ENCODE data around the gene SLC24A4. TPM values are rescaled to one million over a fixed set of nuclear protein-coding genes. Genes with fewer than 3 reads are reported as not detected.

SLC24A4 gene
- total RNA-seq, 2 experiments from 2014 or later, result not detected

DNA sequence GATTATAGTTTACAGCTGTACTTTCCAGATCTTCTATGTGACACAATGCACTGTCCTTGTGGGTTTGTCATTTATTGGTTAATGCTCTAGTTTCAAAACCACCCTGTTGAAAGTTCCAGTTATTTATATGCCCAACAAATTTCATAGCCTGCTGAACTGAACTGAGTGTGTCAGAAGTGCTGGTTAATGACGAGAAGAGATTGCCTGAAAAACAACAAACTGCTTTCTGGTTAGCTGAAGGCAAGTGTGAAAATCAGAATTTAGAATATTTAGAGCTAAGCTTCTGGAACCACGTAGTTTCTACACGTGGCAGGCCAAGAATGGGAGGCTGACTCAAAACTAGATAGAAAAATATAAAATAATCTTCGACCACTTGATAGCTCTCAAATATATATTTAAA lies 171.5 kb downstream of the SLC24A4 start:
- POLR2A ChIA-PET, result no interaction called here
- no peaks in the 10 kb centered on the region for H3K9me3 Mint-ChIP-seq
- CTCF ChIA-PET, result interaction anchor here (0.7 kb wide), 1 partner anchor 10 kb away, joined by 4 read pairs; no protein-coding TSS in a partner anchor

DNA sequence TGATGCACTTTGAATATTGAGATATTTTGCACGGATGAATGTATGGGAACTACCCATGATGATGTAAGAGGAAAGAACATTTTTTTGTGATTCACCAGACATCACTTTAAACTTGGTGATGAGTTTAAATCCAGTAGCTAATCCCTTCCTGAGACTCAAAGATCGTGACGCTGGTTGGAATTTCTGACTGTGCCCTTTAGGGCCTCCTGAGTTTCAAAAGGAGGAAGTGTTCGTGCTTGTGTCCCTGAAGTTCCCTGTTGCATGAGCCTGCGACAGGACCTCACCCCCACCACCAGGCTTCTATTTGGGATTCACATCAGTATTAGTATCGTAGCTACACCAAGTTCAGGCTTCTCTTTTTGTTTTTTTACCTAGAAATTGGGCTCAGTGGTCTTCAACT lies 172.1 kb downstream of the SLC24A4 start:
- ChIA-PET POLR2A (interaction anchor here (0.7 kb wide), 1 partner anchor 552 kb away, joined by 3 read pairs; no protein-coding TSS in a partner anchor), CTCF (interaction anchor here (0.7 kb wide), 1 partner anchor 9 kb away, joined by 4 read pairs; no protein-coding TSS in a partner anchor)
- Mint-ChIP-seq H3K27ac (no peak overlapping the region), H3K27me3 (no peaks in the 10 kb centered on the region), H3K4me1 (no peaks in the 10 kb centered on the region), H3K9me3 (no peaks in the 10 kb centered on the region), H3K4me3 (no peak overlapping the region), H3K36me3 (ENCODE audit: low read depth) (no peaks in the 10 kb centered on the region)
- no peak for DNase-seq

More for the DNA sequence above, 171.5 kb downstream of the SLC24A4 start:
- no peak overlapping the region for H3K27ac Mint-ChIP-seq
- no peak for DNase-seq
- H3K27me3 Mint-ChIP-seq, result no peaks in the 10 kb centered on the region
- no peaks in the 10 kb centered on the region for H3K4me1 Mint-ChIP-seq
- H3K36me3 Mint-ChIP-seq (ENCODE audit: low read depth), result no peaks in the 10 kb centered on the region
- H3K4me3 Mint-ChIP-seq, result no peak overlapping the region

DNA sequence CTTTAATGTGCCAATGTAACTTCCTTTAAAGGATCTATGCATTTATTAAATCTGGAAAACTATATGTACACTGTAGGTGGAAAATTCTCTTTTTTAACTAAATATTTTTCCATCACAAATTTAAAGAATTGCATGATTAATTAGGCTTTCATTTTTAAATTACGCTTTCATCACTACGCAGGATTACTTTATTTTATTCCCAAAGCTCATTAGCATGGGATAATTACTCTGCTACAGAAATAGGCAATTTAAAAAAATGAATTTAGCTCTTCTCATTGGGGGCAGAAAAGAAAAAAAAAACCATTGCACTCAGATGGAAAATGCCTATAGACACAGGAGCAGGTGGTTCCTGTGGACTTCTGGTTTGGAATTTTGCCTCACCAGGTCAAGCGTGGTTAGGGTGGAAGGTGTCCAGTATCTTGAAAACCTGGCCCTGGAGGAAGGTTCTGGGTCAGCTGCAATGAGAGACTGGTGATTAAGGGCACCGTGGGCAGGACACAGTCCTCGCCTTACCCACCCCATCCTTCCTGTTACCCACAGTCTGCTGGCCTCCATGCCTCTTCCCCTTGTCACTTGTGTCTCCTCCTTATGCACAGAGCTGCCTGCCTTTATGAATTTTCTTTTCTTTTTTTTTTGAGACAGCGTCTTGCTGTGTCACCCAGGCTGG lies 173.4 kb downstream of the SLC24A4 start:
- no peak for DNase-seq
- H3K36me3 Mint-ChIP-seq (ENCODE audit: low read depth), result no peaks in the 10 kb centered on the region
- H3K9me3 Mint-ChIP-seq, result no peaks in the 10 kb centered on the region
- H3K27me3 Mint-ChIP-seq, result no peaks in the 10 kb centered on the region
- ChIA-PET CTCF (interaction anchor here (0.6 kb wide), 1 partner anchor 48 kb away, joined by 4 read pairs; no protein-coding TSS in a partner anchor), POLR2A (no interaction called here)
- no peak overlapping the region for H3K27ac Mint-ChIP-seq
- H3K4me1 Mint-ChIP-seq, result no peaks in the 10 kb centered on the region
- no peak overlapping the region for H3K4me3 Mint-ChIP-seq

DNA sequence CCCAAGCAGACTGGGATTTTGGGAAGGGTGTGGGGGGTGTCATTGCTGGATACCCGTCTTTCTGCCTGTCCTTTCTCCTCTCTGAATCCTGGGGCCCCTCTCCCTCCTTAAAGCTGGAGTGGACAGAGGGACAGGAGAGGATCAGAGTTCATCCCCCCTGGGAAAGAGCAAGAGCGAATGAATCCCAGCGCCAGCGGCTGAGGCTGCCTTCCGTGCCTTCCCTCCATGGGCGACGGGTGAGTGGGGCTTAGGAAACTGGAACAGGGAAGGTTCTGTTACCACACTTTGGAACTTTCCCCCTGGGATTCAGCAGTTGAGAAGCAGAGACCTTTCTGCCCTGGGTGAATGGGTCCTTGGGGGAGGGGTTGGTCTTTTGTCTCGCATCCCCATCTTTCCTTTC lies 174.4 kb downstream of the SLC24A4 start:
- DNase-seq, result no peak
- POLR2A ChIA-PET, result no interaction called here
- H3K27me3 Mint-ChIP-seq, result peaks cover 3% of the 10 kb centered on the region
- CTCF ChIA-PET, result no interaction called here
- H3K27ac Mint-ChIP-seq, result no peak overlapping the region
- no peaks in the 10 kb centered on the region for H3K4me1 Mint-ChIP-seq
- H3K4me3 Mint-ChIP-seq, result no peak overlapping the region
- H3K9me3 Mint-ChIP-seq, result no peaks in the 10 kb centered on the region
- H3K36me3 Mint-ChIP-seq (ENCODE audit: low read depth), result no peaks in the 10 kb centered on the region

DNA sequence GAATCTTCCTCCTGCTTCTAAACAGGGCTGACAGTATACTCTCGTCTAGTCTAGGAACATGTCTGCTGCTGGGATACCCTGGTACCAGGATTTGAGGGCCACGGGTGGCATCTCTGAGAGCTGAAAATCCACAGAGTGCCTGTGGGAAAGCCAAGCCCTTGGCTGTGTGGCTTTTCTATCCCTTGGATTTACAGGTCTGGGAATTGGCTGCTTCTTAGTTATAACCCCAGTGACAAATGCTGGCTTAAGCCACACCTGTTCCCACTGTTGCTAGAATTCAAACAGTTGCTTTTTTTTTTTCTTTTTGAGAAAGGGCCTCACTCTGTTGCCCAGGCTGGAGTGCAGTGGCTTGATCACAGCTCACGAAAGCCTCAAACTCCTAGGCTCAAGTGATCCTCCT lies 176.3 kb downstream of the SLC24A4 start:
- Mint-ChIP-seq H3K4me3 (no peak overlapping the region), H3K9me3 (no peaks in the 10 kb centered on the region), H3K4me1 (no peaks in the 10 kb centered on the region), H3K27me3 (peaks cover 3% of the 10 kb centered on the region), H3K27ac (no peak overlapping the region), H3K36me3 (ENCODE audit: low read depth) (no peaks in the 10 kb centered on the region)
- ChIA-PET CTCF (no interaction called here), POLR2A (no interaction called here)
- DNase-seq, result no peak

DNA sequence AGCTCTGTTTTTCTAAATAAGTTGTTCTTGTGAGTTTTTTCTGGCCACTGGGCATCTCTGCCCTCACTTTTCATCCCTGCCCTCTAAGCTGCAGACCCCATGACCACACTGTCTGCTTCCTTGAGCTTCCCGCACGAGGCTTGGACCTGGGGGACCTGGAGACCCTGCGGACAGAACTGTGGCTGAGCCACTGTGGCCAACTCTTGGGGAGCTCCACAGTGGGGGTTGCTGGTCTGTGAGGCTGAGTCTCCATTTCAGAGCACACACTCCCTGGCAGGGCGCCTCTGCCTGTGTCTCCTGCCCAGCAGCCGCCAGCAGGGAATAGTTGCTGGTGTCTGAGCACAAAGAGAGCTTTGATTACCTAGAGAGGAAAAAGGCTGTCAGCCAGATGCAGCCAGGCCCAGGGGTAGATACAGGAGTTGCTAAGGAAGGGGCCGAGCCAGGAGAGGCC lies 177.6 kb downstream of the SLC24A4 start:
- Mint-ChIP-seq H3K27me3 (peaks cover 8% of the 10 kb centered on the region), H3K9me3 (no peaks in the 10 kb centered on the region), H3K27ac (no peak overlapping the region), H3K4me3 (no peak overlapping the region), H3K36me3 (ENCODE audit: low read depth) (no peaks in the 10 kb centered on the region), H3K4me1 (no peaks in the 10 kb centered on the region)
- ChIA-PET CTCF (no interaction called here), POLR2A (no interaction called here)
- no peak for DNase-seq

DNA sequence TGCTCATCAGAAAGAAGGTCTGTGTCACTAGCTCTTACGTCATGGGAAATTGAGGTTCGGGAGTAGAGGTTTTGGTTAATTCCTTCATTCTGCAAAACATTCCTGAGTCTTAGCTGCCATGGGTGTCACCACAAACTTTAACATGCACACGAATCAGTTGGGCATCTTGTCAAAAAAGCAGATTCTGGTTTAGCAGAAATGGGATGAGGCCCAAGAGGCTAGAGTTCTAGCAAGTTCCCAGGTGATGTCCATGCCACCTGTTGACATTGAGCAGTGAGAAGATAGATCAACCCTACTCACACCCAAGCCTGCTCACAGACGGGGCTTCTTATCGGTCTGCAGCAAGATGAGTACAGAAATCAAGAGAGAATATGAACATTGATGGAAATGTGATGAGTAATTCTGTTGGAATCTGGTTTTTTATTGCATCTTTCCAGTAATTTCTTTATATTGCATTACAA lies 179.0 kb downstream of the SLC24A4 start:
- Mint-ChIP-seq H3K4me1 (peaks cover 6% of the 10 kb centered on the region), H3K27ac (no peak overlapping the region), H3K36me3 (ENCODE audit: low read depth) (no peaks in the 10 kb centered on the region), H3K27me3 (peaks cover 8% of the 10 kb centered on the region), H3K4me3 (no peak overlapping the region), H3K9me3 (no peaks in the 10 kb centered on the region)
- no peak for DNase-seq
- ChIA-PET CTCF (no interaction called here), POLR2A (no interaction called here)

DNA sequence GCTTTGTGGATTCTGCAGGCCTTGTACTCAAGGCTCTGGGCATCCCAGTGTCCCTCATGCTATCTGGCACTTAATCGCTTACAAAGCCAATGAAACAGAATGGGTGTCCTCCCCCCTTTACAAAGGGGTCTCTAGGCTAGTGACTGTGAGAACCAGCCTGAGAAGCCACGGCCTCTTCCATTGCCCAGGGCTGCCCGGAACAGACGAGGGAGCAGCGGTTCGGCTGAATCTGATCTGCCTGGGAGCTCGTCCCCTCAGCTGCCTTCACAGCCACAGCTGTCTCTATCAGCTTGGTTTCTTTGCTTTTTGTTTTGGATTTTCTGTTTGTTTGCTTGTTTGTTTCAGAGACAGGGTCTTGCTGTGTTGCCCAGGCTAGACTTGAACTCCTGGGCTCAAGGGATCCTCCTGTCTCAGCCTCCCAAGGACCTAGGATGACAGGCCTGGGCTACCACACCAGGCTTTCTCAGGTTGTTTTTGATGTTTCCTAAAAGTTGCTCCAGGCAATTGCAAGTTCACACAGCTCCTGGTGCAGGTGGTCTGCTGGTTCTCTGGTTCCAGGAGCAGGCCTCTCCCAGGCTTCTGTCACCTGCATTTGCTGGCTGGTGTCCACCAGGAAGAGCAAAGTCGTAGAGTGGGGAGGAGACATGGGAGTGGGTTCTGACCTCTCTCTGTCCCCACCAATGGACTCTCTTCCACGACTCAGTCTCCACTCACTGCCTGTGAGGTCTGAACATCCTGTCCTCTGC lies 179.7 kb downstream of the SLC24A4 start:
- Mint-ChIP-seq H3K36me3 (ENCODE audit: low read depth) (no peaks in the 10 kb centered on the region), H3K4me3 (no peak overlapping the region), H3K9me3 (no peaks in the 10 kb centered on the region), H3K4me1 (peaks cover 13% of the 10 kb centered on the region), H3K27ac (no peak overlapping the region), H3K27me3 (peaks cover 8% of the 10 kb centered on the region)
- CTCF ChIA-PET, result no interaction called here
- POLR2A ChIA-PET, result no interaction called here
- DNase-seq, result no peak

DNA sequence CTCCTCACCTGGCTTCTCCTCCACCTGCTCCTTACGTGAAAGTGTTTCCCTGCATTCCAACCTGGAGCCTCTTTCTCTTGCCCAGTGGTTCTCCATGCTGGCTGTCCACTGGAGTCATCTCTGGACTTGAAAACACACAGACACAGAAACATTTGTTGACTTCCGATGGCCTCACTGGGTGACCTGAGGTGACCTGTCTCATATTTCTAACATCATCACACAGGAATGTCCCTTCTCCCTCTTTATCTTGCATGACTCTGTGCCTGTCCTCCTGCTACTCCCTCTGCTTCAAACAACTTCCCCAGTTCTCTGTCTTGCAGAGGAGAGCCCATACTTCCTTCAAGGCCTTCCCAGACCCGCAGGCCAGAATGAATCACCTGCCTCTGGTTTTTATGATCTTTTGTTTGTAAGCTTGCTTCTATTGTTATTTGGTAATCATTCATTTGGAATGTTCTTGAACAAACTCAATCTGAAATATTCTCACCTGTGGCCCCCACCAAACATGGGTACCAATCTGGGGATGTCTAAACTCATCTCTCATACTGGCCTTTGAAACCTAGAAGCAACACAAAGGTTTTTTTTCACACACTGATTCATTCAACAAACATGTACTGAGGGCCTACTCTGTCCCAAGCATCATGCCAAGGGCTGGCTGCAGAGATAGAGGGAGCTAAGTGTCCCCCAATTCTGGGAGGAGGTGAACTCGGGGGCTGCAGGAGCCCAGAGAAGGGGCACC lies 181.0 kb downstream of the SLC24A4 start:
- Mint-ChIP-seq H3K9me3 (no peaks in the 10 kb centered on the region), H3K27ac (no peak overlapping the region), H3K27me3 (peaks cover 17% of the 10 kb centered on the region), H3K4me1 (peaks cover 16% of the 10 kb centered on the region), H3K36me3 (ENCODE audit: low read depth) (no peaks in the 10 kb centered on the region), H3K4me3 (no peak overlapping the region)
- ChIA-PET POLR2A (no interaction called here), CTCF (interaction anchor here (1.3 kb wide), 1 partner anchor 9 kb away, joined by 4 read pairs; no protein-coding TSS in a partner anchor)
- no peak for DNase-seq

DNA sequence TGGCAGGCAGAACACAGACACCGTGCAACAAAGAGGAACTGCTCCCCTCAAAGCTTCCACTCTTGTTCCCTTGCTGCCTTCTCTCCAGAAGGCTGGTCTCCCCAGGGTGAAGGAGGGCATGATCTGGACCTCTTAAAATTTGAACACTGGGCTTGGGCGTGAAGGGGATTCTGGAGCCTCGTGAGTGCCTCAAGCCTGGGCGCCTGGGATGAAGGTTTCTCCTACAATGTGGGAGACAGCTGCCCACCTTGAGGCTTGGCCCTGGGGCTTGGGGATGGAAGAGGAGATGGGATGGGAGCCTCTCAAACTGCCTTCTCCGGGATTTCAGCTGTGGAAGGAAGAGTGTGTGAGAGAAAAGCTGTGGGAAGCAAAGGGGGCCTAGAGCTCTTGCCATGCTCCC lies 182.9 kb downstream of the SLC24A4 start:
- ChIA-PET POLR2A (no interaction called here), CTCF (no interaction called here)
- Mint-ChIP-seq H3K36me3 (ENCODE audit: low read depth) (no peaks in the 10 kb centered on the region), H3K9me3 (no peaks in the 10 kb centered on the region), H3K4me1 (peaks cover 16% of the 10 kb centered on the region), H3K27me3 (peaks cover 22% of the 10 kb centered on the region), H3K4me3 (no peak overlapping the region), H3K27ac (no peak overlapping the region)
- no peak for DNase-seq

DNA sequence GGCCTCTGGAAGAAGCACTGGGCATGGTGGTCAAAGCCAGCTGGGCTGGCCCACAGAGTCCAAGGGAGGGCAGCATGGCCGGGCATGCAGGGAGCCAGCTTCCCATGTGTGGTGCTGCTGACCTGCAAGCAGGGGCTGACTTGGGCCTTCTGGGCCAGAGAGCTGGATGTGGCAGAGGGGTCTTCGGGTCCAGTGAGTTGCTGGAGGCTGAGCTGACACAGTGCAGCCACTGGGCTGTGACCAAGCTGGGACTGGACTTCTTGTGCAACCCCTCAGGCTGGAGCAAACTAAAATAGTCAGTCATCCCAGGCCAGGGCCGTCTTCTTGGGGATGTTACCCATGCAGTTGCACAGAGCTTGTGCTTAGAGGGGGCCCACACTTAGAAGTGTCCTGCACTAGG lies 183.3 kb downstream of the SLC24A4 start:
- Mint-ChIP-seq H3K36me3 (ENCODE audit: low read depth) (no peaks in the 10 kb centered on the region), H3K4me3 (no peak overlapping the region), H3K9me3 (no peaks in the 10 kb centered on the region), H3K27ac (no peak overlapping the region), H3K4me1 (peaks cover 16% of the 10 kb centered on the region), H3K27me3 (peaks cover 22% of the 10 kb centered on the region)
- ChIA-PET POLR2A (no interaction called here), CTCF (no interaction called here)
- no peak for DNase-seq

DNA sequence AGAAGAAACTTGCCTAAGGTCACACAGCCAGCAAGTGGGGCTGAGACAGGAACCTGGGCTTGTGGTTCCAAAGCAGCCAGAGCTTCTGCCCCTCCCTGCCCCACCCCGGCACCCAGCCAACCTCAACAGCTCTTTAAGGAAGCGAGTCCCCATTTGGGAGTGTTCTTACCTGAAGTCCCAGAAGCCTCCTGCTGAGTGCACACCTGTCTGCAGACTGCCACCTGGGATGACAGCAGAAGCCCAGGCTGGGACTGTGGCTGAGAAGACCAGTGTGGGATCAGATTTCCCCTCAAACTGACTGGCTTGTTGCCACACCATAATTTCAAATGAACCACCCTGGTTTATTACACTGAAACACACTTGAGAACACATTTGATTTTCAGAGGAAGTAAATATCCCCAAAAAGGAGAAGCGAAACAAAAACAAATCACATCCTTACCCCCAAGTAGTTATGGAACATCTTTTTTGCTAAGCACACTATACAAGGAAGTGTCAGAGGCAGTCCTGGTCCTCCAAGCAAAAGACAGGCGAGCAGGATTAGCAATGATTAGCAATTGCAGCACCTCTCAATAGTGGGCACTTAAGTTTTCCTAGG lies 184.3 kb downstream of the SLC24A4 start:
- CTCF ChIA-PET, result no interaction called here
- peaks cover 17% of the 10 kb centered on the region for H3K4me1 Mint-ChIP-seq
- H3K9me3 Mint-ChIP-seq, result no peaks in the 10 kb centered on the region
- H3K4me3 Mint-ChIP-seq, result no peak overlapping the region
- POLR2A ChIA-PET, result interaction anchor here (0.5 kb wide), 1 partner anchor 19 kb away, joined by 3 read pairs; no protein-coding TSS in a partner anchor
- no peaks in the 10 kb centered on the region for H3K36me3 Mint-ChIP-seq (ENCODE audit: low read depth)
- no peak overlapping the region for H3K27ac Mint-ChIP-seq
- H3K27me3 Mint-ChIP-seq, result peaks cover 19% of the 10 kb centered on the region
- DNase-seq, result peak; percentile 44

DNA sequence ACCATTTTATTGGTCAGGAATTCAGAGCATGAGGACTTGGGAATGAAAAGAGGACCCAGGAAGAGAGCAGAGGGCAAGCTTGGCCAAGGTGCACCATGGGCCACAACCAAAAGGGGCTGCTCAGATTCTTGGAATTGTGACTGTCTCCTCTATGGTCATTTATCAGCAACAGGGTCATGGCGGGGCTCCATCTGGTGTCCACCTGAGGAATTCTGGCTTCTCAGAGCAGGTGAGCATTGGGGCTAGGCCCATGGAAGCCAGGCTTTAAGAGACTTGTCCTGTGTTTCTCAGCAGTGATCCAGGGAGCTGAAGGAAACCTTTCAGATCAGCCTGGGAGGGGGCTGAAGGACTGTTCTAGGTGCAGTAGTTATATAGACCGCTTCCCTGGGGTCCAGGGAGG lies 188.0 kb downstream of the SLC24A4 start:
- peaks cover 20% of the 10 kb centered on the region for H3K27me3 Mint-ChIP-seq
- no peak overlapping the region for H3K4me3 Mint-ChIP-seq
- no peak overlapping the region for H3K27ac Mint-ChIP-seq
- H3K4me1 Mint-ChIP-seq, result peaks cover 23% of the 10 kb centered on the region
- no peak for DNase-seq
- no peaks in the 10 kb centered on the region for H3K9me3 Mint-ChIP-seq
- CTCF ChIA-PET, result no interaction called here
- H3K36me3 Mint-ChIP-seq (ENCODE audit: low read depth), result no peaks in the 10 kb centered on the region
- POLR2A ChIA-PET, result no interaction called here

Measured in activated CD4-positive, alpha-beta T cell treated with anti-CD3 and anti-CD28 coated beads, Interleukin-2, amount 10 ng/mL, durations not matched to agents 7 days and 5 days (primary cell).